NK-92 (cell line): Measurements from ENCODE around the gene AGMO.
"Not testable (repeated sequence)": the region's sequence is repeated elsewhere in the genome, so short reads cannot be mapped to it uniquely, and the experiment has no call there.

Source experiments
- DNase-seq: peaks from one replicate; lab custom pipeline; 2025; ENCODE audit not compliant: unreplicated experiment; lab: John Stamatoyannopoulos, UW

The AGMO gene

DNA sequence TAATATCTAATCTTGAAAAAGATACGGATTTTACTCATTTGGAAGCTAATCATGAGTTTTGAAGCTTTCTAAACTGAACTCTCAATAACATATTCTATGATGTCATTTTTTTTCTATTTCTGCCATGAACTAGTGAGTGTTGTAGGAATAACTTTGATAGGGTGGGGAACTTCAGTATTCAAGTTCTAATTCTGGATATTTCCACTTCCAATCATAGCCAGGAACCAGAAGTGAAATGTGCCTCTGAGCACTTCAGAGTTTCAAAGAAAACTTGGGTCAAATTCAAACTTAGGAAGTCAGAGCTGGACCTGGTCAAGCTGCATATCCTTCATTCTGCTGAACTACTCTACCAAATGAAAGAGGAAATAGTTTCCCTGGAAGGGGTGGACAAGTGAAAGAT, 847 bp downstream of the AGMO start:
- no peak for DNase-seq

- no peak for DNase-seq
These were observed 2.3 kb downstream of the AGMO start for GRCh38 chr7:15559416-15559928.

- DNase-seq, result no peak
These were observed 3.1 kb downstream of the AGMO start for GRCh38 chr7:15558756-15559155.

DNA sequence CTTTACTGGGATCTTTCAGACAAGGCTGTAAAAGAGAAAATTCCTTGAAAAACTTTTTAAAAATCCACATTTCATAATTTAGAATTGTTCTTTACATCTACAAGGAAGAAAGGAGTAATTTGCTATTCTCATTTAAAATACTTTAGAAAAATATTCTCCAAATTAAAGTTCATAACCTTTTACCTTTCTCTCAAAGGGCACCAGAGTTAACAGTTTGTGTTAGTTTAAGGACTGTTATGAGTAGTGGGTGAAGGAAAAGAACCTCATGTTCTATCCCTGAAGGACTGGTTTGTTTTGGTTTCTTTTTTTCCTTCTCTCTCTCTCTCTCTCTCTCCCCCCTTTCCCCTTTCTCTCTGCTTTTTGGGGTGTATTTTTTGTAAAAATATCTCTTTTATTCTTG, 4.1 kb downstream of the AGMO start:
- DNase-seq, result no peak

- no peak for DNase-seq
These were observed 4.6 kb downstream of the AGMO start for GRCh38 chr7:15557186-15557585.

GRCh38 chr7:15556339-15557105, 5.3 kb downstream of the AGMO start:
- DNase-seq, result no peak

DNA sequence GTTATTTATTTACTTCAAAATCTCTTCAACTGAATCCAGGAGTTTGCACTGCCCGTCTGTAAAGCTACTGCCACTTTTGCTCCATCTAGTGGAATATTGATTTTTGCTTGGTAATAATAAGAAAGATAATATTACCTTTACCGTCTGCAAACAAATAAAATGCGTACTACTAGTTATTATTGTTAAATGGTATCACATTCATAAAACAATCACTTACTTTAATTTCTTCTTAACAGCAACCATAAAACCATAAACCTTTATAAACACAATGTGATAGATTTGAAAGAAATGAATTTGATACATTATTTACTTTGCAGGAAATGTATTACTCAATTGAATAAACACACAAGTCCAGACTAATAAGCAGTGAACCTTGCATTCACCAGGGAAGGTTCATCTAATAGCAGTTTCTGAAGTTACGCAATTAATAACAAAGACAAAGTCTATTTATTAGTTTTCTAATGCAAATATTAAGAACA, 6.4 kb downstream of the AGMO start:
- no peak for DNase-seq

DNA sequence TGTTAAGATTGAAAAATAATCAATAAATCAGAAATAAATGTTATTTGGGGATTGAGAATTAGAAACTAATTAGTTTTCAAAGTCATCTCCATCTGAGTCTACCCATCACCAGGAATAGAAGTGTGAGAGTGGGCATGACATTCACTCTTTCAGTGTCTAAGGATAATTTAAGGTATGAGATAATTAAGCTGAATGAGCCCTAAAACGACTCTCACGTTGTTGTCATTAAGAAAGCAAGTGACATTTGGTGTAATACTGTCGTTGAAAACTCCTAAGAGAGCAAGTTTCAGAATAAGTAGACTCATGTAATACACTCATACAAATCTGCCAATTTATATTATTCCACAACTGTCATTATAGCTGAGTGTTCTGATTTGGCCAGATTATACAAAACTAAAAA, 7.1 kb downstream of the AGMO start:
- no peak for DNase-seq

- no peak for DNase-seq
These were observed 7.7 kb downstream of the AGMO start for GRCh38 chr7:15554081-15554480.

DNA sequence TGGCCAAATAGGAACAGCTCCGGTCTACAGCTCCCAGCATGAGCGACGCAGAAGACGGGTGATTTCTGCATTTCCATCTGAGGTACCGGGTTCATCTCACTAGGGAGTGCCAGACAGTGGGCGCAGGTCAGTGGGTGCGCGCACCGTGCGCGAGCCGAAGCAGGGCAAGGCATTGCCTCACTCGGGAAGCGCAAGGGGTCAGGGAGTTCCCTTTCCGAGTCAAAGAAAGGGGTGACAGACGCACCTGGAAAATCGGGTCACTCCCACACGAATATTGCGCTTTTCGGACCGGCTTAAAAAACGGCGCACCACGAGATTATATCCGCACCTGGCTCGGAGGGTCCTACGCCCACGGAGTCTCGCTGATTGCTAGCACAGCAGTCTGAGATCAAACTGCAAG, 14.5 kb downstream of the AGMO start:
- not testable (repeated sequence) for DNase-seq

DNA sequence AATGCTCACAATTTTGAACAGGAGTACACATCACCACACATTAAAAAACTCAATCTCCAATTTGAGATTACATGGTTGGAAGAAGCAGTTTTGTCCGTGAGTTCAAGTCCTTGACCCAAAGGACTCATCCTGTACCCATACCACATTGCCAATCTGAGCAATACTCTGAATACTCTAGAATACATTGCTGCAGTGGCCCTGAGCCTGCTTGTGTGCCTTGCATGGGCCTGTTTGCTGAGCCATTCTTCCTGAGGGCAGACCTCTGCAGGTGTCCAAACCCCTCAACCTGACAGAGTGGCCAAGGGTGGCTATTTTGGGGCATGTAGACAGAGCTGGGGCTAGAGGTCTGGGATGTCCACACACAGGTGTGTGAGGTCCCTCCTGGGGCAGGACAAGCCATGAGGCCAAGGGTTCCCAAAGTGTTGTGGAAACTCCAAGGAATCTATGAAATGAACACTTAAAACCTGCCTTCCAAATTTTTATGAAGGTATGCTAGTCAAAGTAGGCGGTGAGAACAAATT, 15.5 kb downstream of the AGMO start:
- no peak for DNase-seq

DNA sequence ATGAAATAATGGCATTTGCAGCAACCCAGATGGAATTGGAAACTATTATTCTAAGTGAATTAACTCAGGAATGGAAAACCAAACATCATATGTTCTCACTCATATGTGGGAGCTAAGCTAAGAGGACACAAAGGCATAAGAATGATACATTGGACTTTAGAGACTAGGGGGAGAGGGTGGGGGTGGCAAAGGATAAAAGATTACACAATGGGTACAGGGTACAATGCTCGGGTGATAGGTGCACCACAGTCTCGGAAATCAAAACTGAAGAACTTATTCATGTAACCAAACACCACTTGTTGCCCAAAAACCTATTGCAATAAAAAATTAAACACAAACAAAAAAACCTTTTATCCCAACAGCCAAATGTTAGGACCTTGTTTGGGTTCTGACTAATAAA, 17.8 kb downstream of the AGMO start:
- DNase-seq, result no peak

DNA sequence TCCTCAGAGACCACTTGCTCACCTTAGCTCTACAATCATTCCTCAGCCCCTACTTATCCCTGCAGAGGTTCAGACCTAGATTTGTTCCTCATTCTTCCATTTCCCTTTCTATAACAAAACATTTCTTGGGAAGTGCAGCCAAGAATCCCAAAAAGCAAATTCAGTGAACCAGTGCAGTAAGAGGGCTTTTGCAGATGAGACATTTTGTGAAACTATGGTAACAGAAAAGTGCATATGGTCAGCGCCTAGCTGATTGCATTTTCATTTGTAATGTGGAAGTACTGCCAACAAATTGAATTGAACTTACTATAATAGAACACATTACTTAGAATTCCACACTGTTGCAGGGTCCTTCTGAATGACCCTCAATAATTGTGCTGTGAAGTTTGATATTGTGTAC, 18.6 kb downstream of the AGMO start:
- no peak for DNase-seq

DNA sequence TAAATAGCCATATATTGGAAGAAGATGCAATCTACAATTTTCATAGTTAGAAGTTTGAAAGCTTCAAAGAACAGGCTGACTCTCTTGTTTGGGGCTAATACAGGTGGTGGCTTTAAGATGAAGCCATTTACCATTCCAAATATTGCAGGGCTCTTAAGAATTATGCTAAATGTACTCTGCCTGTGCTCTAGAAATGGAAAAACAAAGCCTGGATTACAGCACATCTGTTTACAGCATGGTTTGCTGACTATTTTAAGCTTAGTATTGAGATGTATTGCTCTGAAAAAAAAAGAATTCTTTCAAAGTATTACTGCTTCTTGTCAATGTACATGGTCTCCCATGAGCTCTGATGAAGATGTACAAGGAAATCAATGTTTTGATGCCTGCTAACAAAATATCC, 34.2 kb downstream of the AGMO start:
- no peak for DNase-seq

DNA sequence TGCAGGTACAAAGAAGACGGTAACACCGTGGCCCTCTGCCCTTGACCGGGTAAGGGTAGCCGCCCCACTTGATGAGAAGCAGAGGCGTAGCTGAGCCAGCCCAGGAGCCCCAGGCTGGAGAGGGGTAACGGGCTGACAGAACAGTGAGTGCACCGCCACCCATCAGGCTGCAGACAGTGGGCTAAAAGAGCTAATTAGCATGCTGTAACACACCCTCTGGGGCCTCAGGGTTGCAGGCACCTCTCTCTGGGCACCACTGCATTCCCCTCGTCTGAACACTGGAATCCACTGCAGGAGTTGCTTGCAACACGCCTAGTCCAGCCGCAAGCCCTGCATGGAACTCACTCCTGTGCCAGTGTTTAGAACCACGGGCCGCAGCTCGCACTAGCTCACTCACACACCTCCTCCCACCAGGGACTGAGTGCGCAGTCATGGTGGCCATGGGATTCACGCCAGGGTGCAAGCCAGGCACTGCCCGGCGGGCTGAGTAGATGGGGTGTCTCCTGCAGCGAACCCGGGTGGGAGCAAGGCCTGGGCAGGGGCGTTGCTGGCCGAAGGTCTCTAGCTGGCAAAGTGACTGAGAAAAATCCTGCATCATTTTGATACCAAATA, 36.1 kb downstream of the AGMO start:
- no peak for DNase-seq

GRCh38 chr7:15524077-15524476, 37.7 kb downstream of the AGMO start:
- DNase-seq, result no peak

- not testable (repeated sequence) for DNase-seq
These were observed 44.0 kb downstream of the AGMO start for GRCh38 chr7:15517865-15518264.

DNA sequence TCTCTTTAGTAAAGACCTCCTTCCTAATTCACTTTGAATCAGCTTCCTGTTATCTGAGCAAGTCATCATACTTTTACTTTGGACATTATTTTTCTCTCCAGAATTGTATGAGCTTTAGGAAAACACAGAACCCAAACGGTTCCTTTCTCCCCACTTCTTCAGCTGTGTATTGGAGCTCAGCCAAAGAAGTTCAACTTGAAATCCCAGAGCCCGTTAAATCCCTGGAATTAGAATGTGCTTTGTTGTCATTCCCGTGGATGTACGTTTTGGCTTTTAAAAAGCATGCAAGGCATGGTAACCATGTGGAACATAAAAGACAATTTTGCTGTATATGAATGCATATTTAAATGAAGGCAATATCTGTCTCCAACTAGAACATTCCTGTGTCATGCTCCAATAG, 46.6 kb downstream of the AGMO start:
- no peak for DNase-seq

DNA sequence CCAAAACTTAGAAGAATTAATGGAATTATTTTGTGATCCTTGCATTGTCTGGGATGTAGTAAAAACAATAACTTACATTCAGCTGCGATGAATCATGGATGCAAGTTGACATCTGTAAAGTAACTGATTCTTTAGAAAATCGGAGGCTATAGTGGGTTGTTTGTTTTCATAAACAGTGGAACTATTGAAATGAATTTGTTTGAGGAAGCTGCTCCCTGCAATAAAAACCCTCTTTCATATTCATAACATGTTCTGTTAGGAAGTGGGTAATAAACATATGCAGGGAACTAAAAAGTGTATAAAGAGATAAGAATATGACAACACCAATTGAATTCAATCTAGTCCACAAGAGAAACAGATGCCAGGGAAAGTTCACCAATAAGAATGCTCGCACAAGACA, 53.6 kb downstream of the AGMO start:
- no peak for DNase-seq

DNA sequence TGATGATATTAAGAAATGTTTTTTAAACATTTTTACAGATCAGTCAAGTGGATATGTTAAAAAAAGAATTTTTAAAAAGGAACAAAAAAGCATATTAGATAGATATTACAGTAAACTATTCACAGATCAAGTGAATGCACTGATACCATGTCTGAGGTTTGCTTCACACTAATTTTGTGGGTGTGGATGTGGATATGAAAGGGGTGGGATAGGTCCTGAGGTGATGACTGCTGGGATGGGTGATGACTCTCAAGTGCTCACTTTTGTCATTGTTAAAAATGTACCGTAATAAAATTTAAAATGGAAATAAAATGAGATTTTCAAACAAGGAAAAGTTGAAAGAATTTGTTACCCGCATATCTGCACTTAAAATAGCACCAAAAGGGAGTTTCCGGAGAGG, 54.1 kb downstream of the AGMO start:
- no peak for DNase-seq

DNA sequence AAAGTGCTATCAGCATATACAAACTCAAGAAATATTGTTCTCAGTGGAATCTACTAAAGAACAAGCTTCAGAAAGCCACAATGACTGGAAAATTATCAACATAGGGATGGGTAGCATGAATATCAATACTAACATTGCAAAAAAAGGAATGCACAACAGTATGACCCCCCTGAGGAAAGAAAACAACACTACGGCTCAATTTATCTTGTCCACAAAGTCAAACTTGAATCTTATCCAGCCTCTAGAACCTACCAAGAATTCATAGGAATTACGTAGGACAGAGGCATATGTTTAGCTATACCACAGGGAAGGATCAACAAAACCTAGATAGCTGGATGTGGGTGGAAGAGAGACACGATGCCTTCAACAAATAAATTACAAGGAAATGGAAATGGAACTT, 54.6 kb downstream of the AGMO start:
- DNase-seq, result no peak

DNA sequence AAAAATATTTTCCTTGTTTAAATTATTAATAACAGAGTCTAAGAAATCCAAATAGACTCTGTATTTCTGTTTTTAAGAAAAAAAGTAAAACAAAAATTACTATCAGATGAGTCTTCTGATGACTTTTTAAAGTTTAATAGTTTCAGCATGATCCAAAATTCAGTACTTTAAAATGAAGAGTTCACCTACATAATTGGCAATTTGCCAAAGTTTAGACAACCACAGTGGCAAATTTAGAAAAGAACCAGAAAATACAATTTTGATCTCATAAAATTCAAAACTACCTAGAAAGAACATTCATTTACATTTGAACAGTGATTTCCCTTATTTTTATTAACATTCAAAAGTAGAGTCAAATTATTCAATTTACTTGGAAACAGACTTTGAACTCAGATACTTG, 56.1 kb downstream of the AGMO start:
- no peak for DNase-seq
